Measurements from ENCODE around the gene SPINK7. TPM values are rescaled to one million over a fixed set of nuclear protein-coding genes. Genes with fewer than 3 reads are reported as not detected.

SPINK7 gene
- total and polyA plus RNA-seq, 2 of the 4 experiments (the other 2 are of a cell fraction): not detected

DNA sequence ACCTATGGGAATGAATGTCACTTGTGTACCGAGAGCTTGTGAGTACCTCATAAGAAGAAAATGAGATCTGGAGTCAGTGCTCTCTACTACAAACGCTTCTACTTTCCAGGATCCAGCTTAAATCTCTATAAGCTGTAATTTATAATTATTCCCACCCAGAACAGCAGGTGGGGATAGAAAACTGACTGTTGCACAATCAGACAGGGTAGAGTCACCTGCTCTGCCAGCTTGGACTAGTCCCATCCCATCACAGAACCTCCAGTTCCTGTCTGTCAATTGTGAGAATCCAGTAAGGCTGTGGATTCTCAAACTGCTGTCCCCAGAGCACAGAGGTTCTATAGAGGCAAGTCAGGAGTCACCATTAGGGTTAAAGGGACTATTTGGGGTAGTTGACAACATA lies 2.0 kb downstream of the SPINK7 start:
- Histone ChIP-seq H3K4me2 (ENCODE audit: low read depth, low read length) (no peak overlapping the region), H3K27ac (ENCODE audit: insufficient read depth, low read length) (no peak overlapping the region), H3K9me3 (ENCODE audit: control insufficient read depth, insufficient read depth, low read length) (no peaks in the 10 kb centered on the region), H3K56ac (ENCODE audit: extremely low read depth, insufficient read depth, low read length) (no peak overlapping the region), H4K91ac (ENCODE audit: insufficient read depth, low read depth, low read length) (no peak overlapping the region), H3K14ac (replicated peaks; ENCODE audit: low read depth, low read length) (no peak overlapping the region), H3K18ac (ENCODE audit: low read depth, low read length) (no peak overlapping the region), H3K4me1 (ENCODE audit: control insufficient read depth, insufficient read depth, low read length) (no peaks in the 10 kb centered on the region), H2BK120ac (ENCODE audit: low read depth, low read length) (no peak overlapping the region), H2AFZ (replicated peaks; ENCODE audit: low read length, poor library complexity) (no peak overlapping the region), H2AK5ac (ENCODE audit: low read depth, low read length) (no peak overlapping the region), H2BK15ac (ENCODE audit: low read depth, low read length) (no peak overlapping the region), H3K79me1 (ENCODE audit: low read depth in 1 of 2, low read length in 2 of 2) (no peaks in the 10 kb centered on the region), H3K9ac (ENCODE audit: low read depth, low read length) (no peak overlapping the region), H3K27me3 (ENCODE audit: control insufficient read depth, insufficient read depth, low read length) (no peaks in the 10 kb centered on the region), H2BK5ac (ENCODE audit: low read depth, low read length, poor library complexity, severe bottlenecking) (no peak overlapping the region), H2BK20ac (ENCODE audit: low read depth, low read length) (no peak overlapping the region), H3K4ac (ENCODE audit: low read depth, low read length) (no peak overlapping the region), H3K36me3 (ENCODE audit: control insufficient read depth, insufficient read depth, low read length) (no peaks in the 10 kb centered on the region), H3K4me3 (ENCODE audit: insufficient read depth, low read depth, low read length) (no peak overlapping the region), H3K23ac (ENCODE audit: low read depth, low read length) (no peak overlapping the region), H4K8ac (ENCODE audit: low read depth in 2 of 2, low read length in 2 of 2) (no peak overlapping the region), H4K5ac (ENCODE audit: low read depth, low read length) (no peak overlapping the region), H2AK9ac (replicated peaks; ENCODE audit: low read depth, low read length, poor library complexity) (no peak overlapping the region), H3K9me1 (ENCODE audit: insufficient read depth, low read length) (no peaks in the 10 kb centered on the region), H4K20me1 (ENCODE audit: insufficient read depth, low read length) (no peaks in the 10 kb centered on the region)
- ChIA-PET CTCF (no interaction called here), POLR2A (ENCODE audit: unreplicated experiment) (no interaction called here)
- no peak for DNase-seq
- BruUV-seq (replicated peaks): no TSS peak
- no peak for TF ChIP-seq SMC3 (IDR thresholded peaks at IDR 0.05; ENCODE audit: low read depth, low read length)
- TF ChIP-seq, protein P1, sequence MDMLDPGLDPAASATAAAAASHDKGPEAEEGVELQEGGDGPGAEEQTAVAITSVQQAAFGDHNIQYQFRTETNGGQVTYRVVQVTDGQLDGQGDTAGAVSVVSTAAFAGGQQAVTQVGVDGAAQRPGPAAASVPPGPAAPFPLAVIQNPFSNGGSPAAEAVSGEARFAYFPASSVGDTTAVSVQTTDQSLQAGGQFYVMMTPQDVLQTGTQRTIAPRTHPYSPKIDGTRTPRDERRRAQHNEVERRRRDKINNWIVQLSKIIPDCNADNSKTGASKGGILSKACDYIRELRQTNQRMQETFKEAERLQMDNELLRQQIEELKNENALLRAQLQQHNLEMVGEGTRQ (IDR thresholded peaks at IDR 0.05; ENCODE audit: low read depth, low read length): no peak
- no peak for TF ChIP-seq MAFK (IDR thresholded peaks at IDR 0.05; ENCODE audit: low read depth, low read length)
- no peak for TF ChIP-seq NFE2L2 (IDR thresholded peaks at IDR 0.05; ENCODE audit: low read depth, low read length)
- no peak for TF ChIP-seq RCOR1 (IDR thresholded peaks at IDR 0.05; ENCODE audit: insufficient replicate concordance, low read length)
- TF ChIP-seq BHLHE40 (IDR thresholded peaks at IDR 0.05; ENCODE audit: low read depth, low read length): no peak
- intact Hi-C loops (cut with micrococcal nuclease) (no loop called here), dilution Hi-C loops (cut with HindIII; ENCODE audit: low sequenced_read_pairs, unreplicated experiment) (no loop called here), in situ Hi-C loops (cut with MboI; ENCODE audit: low sequenced_read_pairs) (no loop called here)
- no peak for ATAC-seq (ENCODE audit: low read depth)
- no CpG with 5 or more reads among the region's 2 CpGs for WGBS, 2 experiments (ENCODE audit: extremely low coverage in 2 of 2, insufficient read length in 1 of 2)
